ENCODE measurements around the gene EHMT1.
"Not testable (repeated sequence)": the region's sequence is repeated elsewhere in the genome, so short reads cannot be mapped to it uniquely, and the experiment has no call there.

Gene EHMT1

GRCh38 chr9:137880160-137880975 lies 261.6 kb downstream of the EHMT1 start:
- no peak for DNase-seq

- no peak for DNase-seq
Measured at GRCh38 chr9:137880976-137881530, 262.2 kb downstream of the EHMT1 start.

DNA sequence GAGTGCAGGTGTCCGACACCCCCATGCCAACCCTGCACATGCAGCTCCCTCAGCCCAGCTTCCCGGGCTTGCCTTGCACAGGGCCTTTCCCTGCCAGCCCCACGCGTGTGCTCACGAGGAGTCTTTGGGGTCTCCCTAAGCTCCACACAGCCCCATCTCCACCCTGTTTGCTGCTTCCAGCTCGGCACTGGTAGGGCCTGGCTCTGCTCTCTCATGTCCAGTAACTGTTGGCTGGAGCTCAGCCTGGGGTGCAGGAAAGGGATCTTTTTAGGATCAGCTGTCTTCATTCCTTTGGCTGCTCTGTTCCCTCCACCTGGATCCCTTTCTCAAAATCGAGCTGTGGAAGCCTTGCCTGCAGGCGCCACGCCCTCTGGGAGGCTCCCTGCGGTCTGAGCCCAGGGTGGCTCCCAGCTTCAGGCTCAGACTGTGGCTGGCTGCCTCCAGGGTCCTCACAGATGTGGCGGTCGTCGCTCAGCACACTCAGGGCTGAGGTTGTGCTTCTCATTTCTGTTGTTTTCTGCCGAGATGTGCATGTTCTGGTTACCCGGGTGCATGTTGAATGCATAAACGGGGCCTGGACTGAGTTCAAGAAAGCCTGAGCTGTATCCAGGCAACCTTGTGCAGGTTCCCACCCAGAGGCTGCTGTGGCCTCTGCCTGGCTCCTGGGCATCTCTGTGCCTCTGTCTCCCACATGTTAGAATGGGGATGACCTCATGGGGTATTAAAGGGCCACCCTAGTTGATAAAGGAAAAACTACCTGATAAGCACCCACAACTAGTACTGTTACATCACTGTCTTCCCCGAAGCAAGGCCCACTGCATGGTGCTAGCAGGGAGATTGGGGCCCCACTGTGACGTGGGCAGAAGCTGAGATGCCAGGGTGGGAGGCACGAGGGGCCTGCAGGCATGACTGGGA lies 263.0 kb downstream of the EHMT1 start:
- no peak for DNase-seq

GRCh38 chr9:137882506-137882821 lies 263.7 kb downstream of the EHMT1 start:
- no peak for DNase-seq

DNA sequence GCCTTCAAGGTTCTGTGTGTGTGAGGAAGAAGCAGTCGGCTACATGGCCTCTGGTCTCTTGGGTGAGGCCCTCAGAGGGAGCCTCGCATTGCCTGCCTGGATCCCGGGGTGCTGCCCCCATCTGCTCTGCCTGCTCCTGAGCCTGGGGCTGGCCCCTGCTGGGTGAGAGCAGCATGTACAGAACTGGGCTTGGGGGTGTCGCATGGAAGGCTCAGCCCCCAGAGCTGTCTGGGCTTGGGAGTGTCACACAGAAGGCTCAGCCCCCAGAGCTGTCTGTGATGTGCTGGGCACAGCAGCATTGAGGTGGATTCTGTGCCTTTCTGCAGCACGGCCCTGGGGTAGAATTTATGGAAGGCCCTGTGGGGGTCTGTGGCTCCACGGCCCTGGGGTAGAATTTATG lies 265.2 kb downstream of the EHMT1 start:
- DNase-seq, result not testable (repeated sequence)

GRCh38 chr9:137884547-137884946 lies 265.7 kb downstream of the EHMT1 start:
- not testable (repeated sequence) for DNase-seq

- not testable (repeated sequence) for DNase-seq
Measured at GRCh38 chr9:137885121-137885520, 266.3 kb downstream of the EHMT1 start.
